Measurements from ENCODE around the gene COL20A1.
A peak's percentile ranks its signal among the peaks of the same experiment; 100 is the strongest.

COL20A1 gene

DNA sequence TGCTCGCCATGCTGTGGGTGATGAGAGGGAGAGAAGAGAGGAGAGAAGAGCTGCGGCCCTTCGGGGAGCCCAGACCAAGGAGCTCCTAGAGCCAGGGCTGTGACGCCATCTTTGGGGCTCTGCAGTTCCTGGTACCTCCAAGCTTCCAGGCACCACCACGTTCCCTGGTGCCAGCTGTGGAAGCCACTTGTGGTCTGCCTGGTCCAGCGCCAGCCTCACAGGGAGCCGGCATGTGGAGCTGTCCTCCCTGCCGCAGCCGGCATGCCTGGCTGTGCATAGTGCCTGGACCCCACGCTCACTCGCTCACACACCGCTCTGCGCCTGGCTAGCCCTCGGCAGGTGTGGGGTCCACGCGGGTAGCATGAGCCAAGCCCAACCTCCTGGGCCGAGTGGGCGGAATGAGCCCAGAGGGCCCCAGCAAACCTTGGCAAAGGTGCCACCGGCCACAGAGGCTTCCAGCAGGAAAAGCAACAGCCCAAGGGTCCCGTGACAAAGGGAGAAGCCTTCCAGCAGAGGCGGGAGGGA lies 87.4 kb downstream of the COL20A1 start:
- no peak for DNase-seq

DNA sequence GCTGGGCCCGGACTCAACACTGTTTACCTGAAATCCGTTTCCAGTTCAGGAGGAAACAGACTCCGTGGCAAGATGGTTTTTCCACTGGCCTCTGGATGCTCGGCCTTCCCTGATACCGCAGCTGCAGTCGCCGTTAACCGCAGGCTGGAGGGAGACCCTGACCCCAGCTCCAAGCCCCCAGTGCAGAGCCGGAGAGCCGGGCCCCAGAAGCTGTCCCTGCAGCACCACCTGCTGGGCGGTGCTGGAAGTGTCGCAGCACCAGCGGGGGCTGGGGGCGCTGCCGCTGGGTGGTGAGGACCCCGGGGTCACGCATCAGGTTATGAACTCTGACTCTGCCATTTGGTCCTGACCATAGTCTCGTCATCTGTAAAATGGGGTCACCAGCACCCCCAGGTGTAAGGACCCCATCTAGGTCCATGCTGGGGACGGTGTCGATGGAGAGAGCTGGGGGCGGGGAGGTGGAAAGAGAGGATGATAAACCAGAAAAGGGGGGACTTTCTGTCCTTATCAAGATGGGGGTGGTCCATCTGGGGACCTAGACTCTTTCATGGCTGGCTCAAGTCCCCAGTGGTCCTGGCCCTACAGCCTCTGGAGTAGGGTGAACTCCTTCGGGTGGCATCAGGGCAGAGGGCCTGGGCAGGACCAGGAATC lies 88.9 kb downstream of the COL20A1 start:
- peak; percentile 17 for DNase-seq

DNA sequence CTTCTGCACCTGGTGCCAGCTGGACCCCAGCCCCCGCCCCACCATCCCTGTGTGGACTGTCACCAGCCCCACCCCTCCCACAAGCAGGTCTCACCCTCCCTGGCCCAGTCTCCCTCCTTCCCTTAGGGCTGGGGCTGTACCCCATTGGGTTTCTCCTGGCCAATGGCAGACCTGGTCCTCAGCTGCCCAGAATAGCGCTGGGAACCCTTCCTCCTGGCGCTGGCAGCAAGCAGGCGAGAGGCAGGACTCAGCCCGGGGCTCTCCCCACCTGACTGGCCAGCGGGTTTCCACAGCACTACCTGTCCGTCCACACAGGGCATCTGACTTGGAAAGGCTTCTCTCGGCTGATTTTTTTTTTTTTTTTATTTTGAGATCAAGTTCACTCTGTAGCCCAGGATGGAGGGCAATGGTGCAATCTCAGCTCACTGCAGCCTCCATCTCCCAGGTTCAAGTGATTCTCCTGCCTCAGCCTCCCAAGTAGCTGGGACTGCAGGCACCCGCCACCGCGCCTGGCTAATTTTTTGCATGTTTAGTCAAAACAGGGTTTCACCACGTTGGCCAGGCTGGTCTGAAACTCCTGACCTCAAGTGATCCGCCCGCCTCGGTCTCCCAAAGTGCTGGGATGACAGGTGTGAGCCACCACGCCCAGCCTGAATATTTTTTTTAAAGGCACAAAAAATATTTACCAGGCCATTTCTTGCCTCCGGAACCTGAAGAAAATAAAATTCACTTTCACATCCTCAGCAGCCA lies 89.7 kb downstream of the COL20A1 start:
- no peak for DNase-seq

DNA sequence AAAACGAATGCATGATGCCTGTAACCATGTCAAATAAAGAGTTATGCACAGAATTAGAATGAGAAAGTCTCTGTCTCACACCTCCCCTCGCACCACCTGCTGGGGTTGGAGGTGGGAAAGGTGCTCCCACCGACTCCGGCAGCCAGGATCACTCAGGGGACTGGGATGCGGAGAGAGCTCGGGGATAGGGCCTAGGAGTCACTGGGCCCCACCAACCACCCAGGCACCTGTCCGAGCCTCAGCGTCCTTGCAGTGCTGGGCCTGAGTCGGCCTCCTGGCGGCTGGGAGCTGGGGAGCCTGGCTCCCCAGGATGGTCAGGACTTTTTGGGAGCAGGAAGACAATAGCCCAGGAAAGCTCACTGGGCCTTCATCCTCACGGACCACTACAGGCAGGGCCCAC lies 90.6 kb downstream of the COL20A1 start:
- DNase-seq, result no peak

- no peak for DNase-seq
Measured at GRCh38 chr20:63384336-63384735, 91.3 kb downstream of the COL20A1 start.
